ENCODE data around the gene IMPDH2.

Gene IMPDH2

DNA sequence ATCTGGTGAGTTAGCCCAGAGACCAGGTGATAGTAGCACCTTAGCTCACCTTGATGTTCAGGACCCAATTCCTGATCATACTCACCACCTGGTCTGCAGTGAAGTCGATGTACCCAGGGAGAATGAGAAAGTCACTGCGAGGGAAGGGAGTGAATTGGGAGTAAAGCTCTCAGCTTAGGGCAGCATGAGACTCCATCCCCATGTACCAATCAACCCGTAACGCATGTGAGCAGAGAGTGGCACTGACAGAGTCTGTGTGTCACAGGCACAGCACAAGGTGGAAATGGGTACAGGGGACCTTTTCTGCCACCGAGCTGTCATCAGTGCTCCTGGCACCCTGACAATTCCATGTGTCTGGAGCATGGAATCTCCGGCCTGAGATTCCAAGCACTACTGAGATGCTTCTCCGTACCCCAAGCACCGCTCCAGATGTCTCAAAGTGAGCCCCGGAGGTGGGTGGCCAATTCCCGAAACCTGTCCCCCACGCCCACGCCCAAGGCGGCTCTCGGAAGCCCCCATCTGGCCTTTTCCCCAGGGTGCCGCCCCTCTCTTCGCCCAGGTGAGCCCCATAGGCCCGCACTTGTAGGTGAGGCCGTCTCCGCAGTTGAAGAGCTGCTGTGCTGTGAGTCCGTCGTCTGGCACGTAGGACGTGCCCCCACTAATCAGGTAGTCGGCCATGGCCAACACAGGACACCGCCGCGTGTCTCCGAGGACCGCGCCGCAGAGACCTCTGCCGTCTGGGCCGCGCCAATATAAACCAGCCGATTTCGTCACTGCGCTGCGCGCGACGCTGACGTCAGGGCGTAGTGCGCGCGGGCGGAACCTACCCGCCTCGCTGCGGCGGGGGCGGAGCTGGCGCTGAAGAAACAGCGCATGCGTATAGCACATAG lies at the start of gene IMPDH2:
TSS of gene IMPDH2 (minus strand) at position 726 of the 890 bp plus-strand sequence. CDS start at position 678, 48 bp downstream.
- no peaks in the 10 kb centered on the region for H3K9me3 Mint-ChIP-seq
- H3K36me3 Mint-ChIP-seq (ENCODE audit: low read depth), result peaks cover 71% of the 10 kb centered on the region
- H3K27ac Mint-ChIP-seq, result peak within 1 kb of the TSS; percentile 96
- H3K4me1 Mint-ChIP-seq (ENCODE audit: low read depth), result peaks cover 56% of the 10 kb centered on the region
- no peaks in the 10 kb centered on the region for H3K27me3 Mint-ChIP-seq
- H3K4me3 Mint-ChIP-seq, result peak within 1 kb of the TSS; percentile 98

DNA sequence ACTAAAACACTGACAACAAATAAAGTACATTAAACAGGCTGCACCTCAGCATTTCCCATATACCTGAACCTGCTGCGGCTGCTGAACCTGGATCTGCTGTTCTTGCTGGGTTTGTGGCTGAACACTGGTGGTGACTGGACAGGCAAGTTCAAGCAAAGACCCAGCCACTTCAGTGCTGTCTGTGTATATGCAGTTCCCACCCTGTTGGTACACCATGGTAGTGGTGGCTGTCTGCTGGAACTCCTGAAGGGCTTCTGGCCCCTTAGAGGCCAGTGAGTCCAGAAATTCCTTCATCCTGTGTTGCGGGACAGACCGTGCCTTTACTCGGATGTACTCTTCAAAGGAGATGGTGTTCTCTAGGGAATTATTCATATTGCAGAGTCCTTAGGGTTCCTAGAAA lies 47.4 kb upstream of the IMPDH2 start:
- Mint-ChIP-seq H3K36me3 (ENCODE audit: low read depth) (peaks cover 47% of the 10 kb centered on the region), H3K27me3 (no peaks in the 10 kb centered on the region), H3K27ac (no peak overlapping the region), H3K4me1 (ENCODE audit: low read depth) (no peaks in the 10 kb centered on the region), H3K9me3 (no peaks in the 10 kb centered on the region), H3K4me3 (no peak overlapping the region)

DNA sequence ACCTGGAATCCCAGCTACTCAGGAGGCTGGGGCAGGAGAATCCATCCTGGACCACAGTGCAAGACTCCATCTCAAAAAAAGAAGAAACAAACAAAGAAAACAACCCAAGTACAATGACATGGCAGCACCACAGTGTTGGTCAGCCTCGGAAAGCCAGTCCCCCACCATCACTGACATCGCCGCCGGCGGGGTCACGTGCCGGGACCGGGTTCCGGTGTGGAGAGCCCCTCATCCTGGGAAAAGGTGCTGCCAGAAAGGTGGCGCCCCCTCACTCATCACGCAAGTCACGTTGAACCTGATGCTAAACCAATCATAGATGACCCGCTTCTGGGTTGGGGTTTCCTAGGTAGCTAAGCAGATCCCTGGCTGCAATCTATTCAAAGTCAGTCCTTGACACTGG lies 46.9 kb upstream of the IMPDH2 start:
- Mint-ChIP-seq H3K27me3 (no peaks in the 10 kb centered on the region), H3K9me3 (no peaks in the 10 kb centered on the region), H3K4me3 (no peak overlapping the region), H3K27ac (no peak overlapping the region), H3K36me3 (ENCODE audit: low read depth) (peaks cover 52% of the 10 kb centered on the region), H3K4me1 (ENCODE audit: low read depth) (no peaks in the 10 kb centered on the region)

DNA sequence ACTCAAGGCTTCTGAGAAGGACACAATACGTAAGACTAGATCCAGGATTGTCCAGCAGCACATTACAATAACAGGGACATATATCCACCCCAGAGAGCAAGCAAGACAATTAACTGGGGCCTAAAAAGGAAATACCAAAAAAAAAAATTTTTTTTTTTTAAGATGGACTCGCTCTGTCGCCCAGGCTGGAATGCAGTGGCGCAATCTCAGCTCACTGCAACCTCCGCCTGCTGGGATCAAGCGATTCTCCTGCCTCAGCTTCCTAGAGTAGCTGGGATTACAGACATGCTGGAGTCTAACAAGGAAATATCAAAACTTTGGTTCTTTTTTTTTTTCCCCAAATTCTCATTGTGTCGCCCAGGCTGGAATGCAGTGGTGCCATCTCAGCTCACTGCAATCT lies 28.8 kb upstream of the IMPDH2 start:
- no peaks in the 10 kb centered on the region for H3K9me3 Mint-ChIP-seq
- H3K27ac Mint-ChIP-seq, result no peak overlapping the region
- H3K36me3 Mint-ChIP-seq (ENCODE audit: low read depth), result peaks cover 48% of the 10 kb centered on the region
- peaks cover 4% of the 10 kb centered on the region for H3K4me1 Mint-ChIP-seq (ENCODE audit: low read depth)
- no peak overlapping the region for H3K4me3 Mint-ChIP-seq
- H3K27me3 Mint-ChIP-seq, result no peaks in the 10 kb centered on the region

DNA sequence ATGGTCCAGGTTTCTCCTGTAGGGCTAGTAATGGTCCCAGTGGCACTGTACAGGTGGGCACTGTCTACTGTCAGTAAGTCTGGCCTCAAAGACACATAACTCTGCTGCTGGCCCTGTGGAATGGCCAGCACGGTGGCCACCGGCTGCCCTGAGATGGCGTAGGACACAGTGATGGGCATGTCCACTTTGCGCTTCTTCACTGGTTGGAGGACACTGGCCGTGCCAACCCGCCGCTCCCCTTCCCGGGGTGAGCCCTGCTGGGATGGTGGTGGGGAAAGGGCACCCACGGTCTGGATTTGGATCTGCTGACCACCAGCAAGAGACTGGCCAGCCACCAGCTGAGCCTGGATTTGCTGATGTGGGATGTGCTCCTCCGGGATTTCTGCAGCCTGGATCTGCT lies 28.1 kb upstream of the IMPDH2 start:
- H3K36me3 Mint-ChIP-seq (ENCODE audit: low read depth), result peaks cover 52% of the 10 kb centered on the region
- no peak overlapping the region for H3K4me3 Mint-ChIP-seq
- H3K9me3 Mint-ChIP-seq, result no peaks in the 10 kb centered on the region
- H3K27me3 Mint-ChIP-seq, result no peaks in the 10 kb centered on the region
- H3K4me1 Mint-ChIP-seq (ENCODE audit: low read depth), result peaks cover 4% of the 10 kb centered on the region
- no peak overlapping the region for H3K27ac Mint-ChIP-seq

- no peaks in the 10 kb centered on the region for H3K4me1 Mint-ChIP-seq (ENCODE audit: low read depth)
- H3K27ac Mint-ChIP-seq, result no peak overlapping the region
- H3K27me3 Mint-ChIP-seq, result no peaks in the 10 kb centered on the region
- H3K4me3 Mint-ChIP-seq, result no peak overlapping the region
- peaks cover 61% of the 10 kb centered on the region for H3K36me3 Mint-ChIP-seq (ENCODE audit: low read depth)
- H3K9me3 Mint-ChIP-seq, result no peaks in the 10 kb centered on the region
Observed at GRCh38 chr3:49054344-49054862, 25.2 kb upstream of the IMPDH2 start.

DNA sequence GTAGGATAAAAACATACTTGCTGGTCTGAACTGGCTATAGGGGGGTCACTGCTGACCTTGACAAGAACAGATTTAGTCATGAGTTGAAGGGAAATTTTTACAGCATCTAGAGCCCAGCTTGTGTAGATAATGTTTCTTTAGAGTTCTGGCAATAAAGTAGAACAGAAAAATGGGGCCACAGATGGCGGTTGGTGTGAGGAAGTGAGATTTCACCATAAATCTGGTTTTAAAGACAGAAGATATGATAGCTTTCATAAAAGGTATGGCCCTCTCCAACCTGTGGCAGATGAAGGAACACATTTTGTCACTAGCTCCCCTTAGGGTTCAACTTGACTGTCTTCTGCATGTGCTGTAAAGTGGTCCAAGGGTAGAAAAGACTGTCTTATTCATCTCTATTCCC lies 24.3 kb upstream of the IMPDH2 start:
- Mint-ChIP-seq H3K4me1 (ENCODE audit: low read depth) (no peaks in the 10 kb centered on the region), H3K27me3 (no peaks in the 10 kb centered on the region), H3K36me3 (ENCODE audit: low read depth) (peaks cover 61% of the 10 kb centered on the region), H3K4me3 (no peak overlapping the region), H3K27ac (no peak overlapping the region), H3K9me3 (no peaks in the 10 kb centered on the region)

GRCh38 chr3:49035281-49035680 lies 6.1 kb upstream of the IMPDH2 start:
- H3K27me3 Mint-ChIP-seq, result no peaks in the 10 kb centered on the region
- H3K9me3 Mint-ChIP-seq, result no peaks in the 10 kb centered on the region
- no peak overlapping the region for H3K27ac Mint-ChIP-seq
- no peak overlapping the region for H3K4me3 Mint-ChIP-seq
- peaks cover 42% of the 10 kb centered on the region for H3K36me3 Mint-ChIP-seq (ENCODE audit: low read depth)
- no peaks in the 10 kb centered on the region for H3K4me1 Mint-ChIP-seq (ENCODE audit: low read depth)

DNA sequence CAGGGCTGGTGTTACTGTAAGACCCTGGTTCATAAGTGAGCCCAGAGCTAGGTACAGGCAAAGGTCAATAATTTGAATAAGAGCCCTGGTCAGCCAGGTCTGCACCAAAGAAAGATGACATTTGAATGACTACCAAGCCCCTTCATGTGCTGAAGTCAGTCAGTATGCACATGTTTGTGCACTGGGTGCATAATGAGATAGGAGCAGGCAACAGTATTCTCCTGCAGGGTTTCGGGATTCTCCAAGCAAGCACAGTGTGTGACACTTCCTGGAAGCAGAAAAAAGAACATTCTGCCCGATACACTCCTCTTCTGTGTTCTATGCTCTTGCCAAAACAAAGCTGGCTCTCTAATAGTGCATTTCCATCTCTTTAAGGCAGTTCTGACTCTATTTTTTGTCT lies 5.5 kb upstream of the IMPDH2 start:
- H3K4me1 Mint-ChIP-seq (ENCODE audit: low read depth), result peaks cover 4% of the 10 kb centered on the region
- no peaks in the 10 kb centered on the region for H3K9me3 Mint-ChIP-seq
- peak overlapping the region; percentile 50 for H3K27ac Mint-ChIP-seq
- no peak overlapping the region for H3K4me3 Mint-ChIP-seq
- peaks cover 42% of the 10 kb centered on the region for H3K36me3 Mint-ChIP-seq (ENCODE audit: low read depth)
- no peaks in the 10 kb centered on the region for H3K27me3 Mint-ChIP-seq

- no peak overlapping the region for H3K27ac Mint-ChIP-seq
- H3K27me3 Mint-ChIP-seq, result no peaks in the 10 kb centered on the region
- H3K36me3 Mint-ChIP-seq (ENCODE audit: low read depth), result peaks cover 59% of the 10 kb centered on the region
Observed at GRCh38 chr3:49032646-49033304, 3.6 kb upstream of the IMPDH2 start.

DNA sequence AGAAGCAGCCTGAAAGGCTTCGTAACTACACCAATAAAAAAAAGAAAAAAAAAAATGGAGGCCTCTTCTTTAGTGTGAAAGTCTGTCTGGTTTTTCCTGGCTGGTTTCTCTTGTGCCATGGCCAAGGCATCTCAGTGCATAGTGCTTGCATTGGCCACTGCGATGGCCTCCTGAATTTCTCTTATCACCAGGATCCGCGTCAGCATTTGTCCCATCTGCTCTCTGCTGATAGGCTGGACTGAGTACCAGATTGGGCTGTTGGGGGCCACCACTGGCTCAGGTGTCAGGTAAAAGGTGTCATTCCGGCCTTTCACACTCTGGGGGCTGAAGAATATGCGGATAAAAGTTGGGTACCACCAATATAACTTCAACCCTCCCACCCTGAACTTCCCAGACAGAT lies 1.1 kb upstream of the IMPDH2 start:
- H3K4me3 Mint-ChIP-seq, result no peak overlapping the region
- peak overlapping the region; percentile 55 for H3K27ac Mint-ChIP-seq
- peaks cover 67% of the 10 kb centered on the region for H3K36me3 Mint-ChIP-seq (ENCODE audit: low read depth)
- H3K27me3 Mint-ChIP-seq, result no peaks in the 10 kb centered on the region
- no peaks in the 10 kb centered on the region for H3K9me3 Mint-ChIP-seq
- peaks cover 43% of the 10 kb centered on the region for H3K4me1 Mint-ChIP-seq (ENCODE audit: low read depth)

More at GRCh38 chr3:49032646-49033304, 3.6 kb upstream of the IMPDH2 start:
- H3K4me1 Mint-ChIP-seq (ENCODE audit: low read depth), result peaks cover 20% of the 10 kb centered on the region
- H3K4me3 Mint-ChIP-seq, result no peak overlapping the region
- no peaks in the 10 kb centered on the region for H3K9me3 Mint-ChIP-seq

GRCh38 chr3:49029563-49029884 lies 326 bp upstream of the IMPDH2 start:
- H3K4me1 Mint-ChIP-seq (ENCODE audit: low read depth), result peaks cover 50% of the 10 kb centered on the region
- H3K9me3 Mint-ChIP-seq, result no peaks in the 10 kb centered on the region
- H3K4me3 Mint-ChIP-seq, result peak overlapping the region; percentile 98
- peaks cover 67% of the 10 kb centered on the region for H3K36me3 Mint-ChIP-seq (ENCODE audit: low read depth)
- peak overlapping the region; percentile 96 for H3K27ac Mint-ChIP-seq
- no peaks in the 10 kb centered on the region for H3K27me3 Mint-ChIP-seq

DNA sequence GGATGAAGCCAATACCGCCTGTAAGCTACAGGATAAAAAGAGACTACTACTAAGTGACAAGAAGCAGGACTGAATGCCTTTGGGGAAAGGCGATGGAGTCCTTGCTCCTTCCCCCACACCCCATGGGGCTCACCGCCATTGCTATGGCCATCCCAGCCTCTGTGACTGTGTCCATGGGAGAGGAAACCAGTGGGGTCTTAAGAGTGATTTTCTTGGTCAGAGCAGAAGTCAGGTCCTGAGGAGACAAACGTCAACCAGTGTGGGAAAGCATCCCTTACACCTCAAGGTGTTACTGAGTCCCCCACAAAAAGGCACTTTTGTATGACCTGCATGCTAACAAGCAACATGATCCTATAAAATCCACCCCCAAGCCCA lies 913 bp downstream of the IMPDH2 start:
- H3K27me3 Mint-ChIP-seq, result no peaks in the 10 kb centered on the region
- H3K9me3 Mint-ChIP-seq, result no peaks in the 10 kb centered on the region
- H3K4me1 Mint-ChIP-seq (ENCODE audit: low read depth), result peaks cover 62% of the 10 kb centered on the region
- peak overlapping the region; percentile 98 for H3K4me3 Mint-ChIP-seq
- H3K27ac Mint-ChIP-seq, result peak overlapping the region; percentile 96
- peaks cover 75% of the 10 kb centered on the region for H3K36me3 Mint-ChIP-seq (ENCODE audit: low read depth)

- H3K9me3 Mint-ChIP-seq, result no peaks in the 10 kb centered on the region
- peaks cover 68% of the 10 kb centered on the region for H3K4me1 Mint-ChIP-seq (ENCODE audit: low read depth)
- no peaks in the 10 kb centered on the region for H3K27me3 Mint-ChIP-seq
- peak overlapping the region; percentile 98 for H3K4me3 Mint-ChIP-seq
- H3K27ac Mint-ChIP-seq, result peak overlapping the region; percentile 96
- peaks cover 76% of the 10 kb centered on the region for H3K36me3 Mint-ChIP-seq (ENCODE audit: low read depth)
Observed at GRCh38 chr3:49027634-49028033, 1.6 kb downstream of the IMPDH2 start.

DNA sequence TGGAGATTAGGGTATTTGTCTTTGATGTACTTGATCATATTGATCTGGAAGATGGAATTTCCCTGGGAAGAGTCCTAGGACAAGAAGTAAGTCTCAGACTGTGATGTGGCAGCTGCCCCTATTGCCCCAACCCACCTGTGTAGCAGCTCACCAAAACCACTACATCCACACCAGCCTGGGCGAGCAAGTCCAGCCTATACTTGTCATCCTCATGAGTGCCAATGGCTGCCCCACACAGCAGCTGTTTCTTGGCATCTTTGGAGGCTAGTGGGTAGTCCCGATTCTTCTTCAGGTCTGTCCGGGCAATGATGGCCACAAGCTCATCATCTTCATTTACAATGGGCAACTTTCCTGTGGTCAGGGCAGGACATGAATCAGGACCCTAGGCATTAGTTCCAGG lies 2.7 kb downstream of the IMPDH2 start:
- Mint-ChIP-seq H3K36me3 (ENCODE audit: low read depth) (peaks cover 72% of the 10 kb centered on the region), H3K4me3 (peak overlapping the region; percentile 98), H3K9me3 (no peaks in the 10 kb centered on the region), H3K27me3 (no peaks in the 10 kb centered on the region), H3K27ac (peak overlapping the region; percentile 80), H3K4me1 (ENCODE audit: low read depth) (peaks cover 68% of the 10 kb centered on the region)
